GM12891 (cell line): Measurements from ENCODE around the gene SPPL3.

Experiments
- POLR2A ChIP-seq: IDR thresholded peaks from 2 replicates; pipeline ENCODE4 v1.6.1; 2011; ENCODE audit warnings: low read depth, low read length, control low read depth
- TAF1 ChIP-seq: IDR thresholded peaks from 2 replicates; pipeline ENCODE4 v1.6.1; 2011; ENCODE audit warnings: low read depth, low read length, control low read depth

DNA sequence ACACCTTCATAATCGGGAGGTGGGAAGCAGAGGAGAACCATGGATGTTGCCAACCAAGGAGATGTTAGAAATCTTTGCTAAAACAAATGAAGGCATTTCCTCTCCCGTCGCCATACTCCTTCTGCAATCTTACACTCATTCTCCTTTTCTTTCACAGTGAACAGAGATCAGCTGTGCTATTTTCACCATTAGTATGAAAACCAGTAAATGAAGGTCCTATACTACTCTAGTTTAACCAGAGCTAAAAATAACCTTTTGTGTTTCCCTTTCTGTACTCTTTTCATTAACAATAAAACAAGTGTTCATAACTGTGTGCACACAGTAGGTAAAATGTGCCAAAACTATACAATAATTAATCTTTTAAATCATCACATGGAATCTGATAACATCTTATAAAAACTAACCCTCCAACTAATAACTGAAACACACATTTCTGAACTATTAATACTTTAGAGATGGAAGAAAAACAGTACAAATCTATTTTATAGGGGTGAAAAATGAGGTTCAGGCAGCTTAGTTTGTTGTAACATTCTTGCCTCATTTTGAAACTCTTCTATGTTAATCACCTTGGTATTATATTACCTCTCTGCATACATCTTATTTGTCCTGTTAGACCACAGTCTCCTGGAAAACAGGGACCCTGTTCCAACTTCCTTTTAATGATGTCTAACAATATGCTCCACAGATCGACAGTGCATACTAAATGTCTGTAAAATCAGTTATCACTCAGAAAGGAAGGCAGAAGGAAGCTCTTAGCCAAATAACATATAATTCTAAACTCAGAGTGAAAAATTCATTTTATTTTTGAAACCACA is 69.5 kb downstream of the SPPL3 start:
- no peak for TF ChIP-seq TAF1
- TF ChIP-seq POLR2A = no peak
